Muscle layer of duodenum (tissue), 2 donors: ENCODE measurements around the gene DGKI.

Experiments used
- H3K27ac ChIP-seq: one replicate; pipeline ENCODE4 v1.7.0; 2013; ENCODE audit warnings: mild to moderate bottlenecking, low read length
- H3K27me3 ChIP-seq: one replicate; pipeline ENCODE4 v1.7.0; 2013; ENCODE audit warnings: low read depth, mild to moderate bottlenecking, control low read depth, low read length
- H3K36me3 ChIP-seq, 2 donors: one replicate each; pipeline ENCODE4 v1.7.0; 2013; ENCODE audit warnings: low read length in 2 of 2, control low read depth in 1 of 2, mild to moderate bottlenecking in 1 of 2; ENCODE audit not compliant: insufficient read depth in 2 of 2, control insufficient read depth in 1 of 2
- H3K4me1 ChIP-seq, 2 donors: one replicate each; pipeline ENCODE4 v1.7.0; 2013; ENCODE audit warnings: low read length in 2 of 2, mild to moderate bottlenecking in 2 of 2, control low read depth in 1 of 2, moderate library complexity in 1 of 2; ENCODE audit not compliant: insufficient read depth in 2 of 2, control insufficient read depth in 1 of 2
- H3K4me3 ChIP-seq, 2 donors: one replicate each; pipeline ENCODE4 v1.7.0; 2013; ENCODE audit warnings: low read length in 2 of 2, low read depth in 1 of 2, mild to moderate bottlenecking in 1 of 2
- H3K9me3 ChIP-seq, 2 donors: one replicate each; pipeline ENCODE4 v1.7.0; 2013; ENCODE audit warnings: low read length in 2 of 2, control low read depth in 1 of 2, mild to moderate bottlenecking in 1 of 2; ENCODE audit not compliant: control insufficient read depth in 1 of 2
- donor health status: healthy.

DGKI gene

GRCh38 chr7:137423321-137423720, 423.5 kb downstream of the DGKI start:
- Histone ChIP-seq H3K36me3 (no peaks in the 10 kb centered on the region), H3K4me1 (peaks cover 0 to 6% of the 10 kb centered on the region in 2 donors), H3K4me3 (no peak overlapping the region), H3K27me3 (no peaks in the 10 kb centered on the region), H3K27ac (no peak overlapping the region), H3K9me3 (no peaks in the 10 kb centered on the region)

GRCh38 chr7:137421366-137421765, 425.4 kb downstream of the DGKI start:
- no peaks in the 10 kb centered on the region for H3K9me3 ChIP-seq
- H3K27me3 ChIP-seq, result no peaks in the 10 kb centered on the region
- H3K4me1 ChIP-seq, result peaks cover 0 to 6% of the 10 kb centered on the region in 2 donors
- H3K27ac ChIP-seq, result no peak overlapping the region
- no peaks in the 10 kb centered on the region for H3K36me3 ChIP-seq
- H3K4me3 ChIP-seq, result no peak overlapping the region

GRCh38 chr7:137418841-137419240, 427.9 kb downstream of the DGKI start:
- Histone ChIP-seq H3K27me3 (no peaks in the 10 kb centered on the region), H3K4me3 (no peak overlapping the region), H3K27ac (no peak overlapping the region), H3K36me3 (no peaks in the 10 kb centered on the region), H3K9me3 (no peaks in the 10 kb centered on the region), H3K4me1 (peaks cover 0 to 6% of the 10 kb centered on the region in 2 donors)

GRCh38 chr7:137417464-137417863, 429.3 kb downstream of the DGKI start:
- Histone ChIP-seq H3K27ac (no peak overlapping the region), H3K9me3 (no peaks in the 10 kb centered on the region), H3K36me3 (no peaks in the 10 kb centered on the region), H3K27me3 (no peaks in the 10 kb centered on the region), H3K4me1 (peaks cover 0 to 6% of the 10 kb centered on the region in 2 donors), H3K4me3 (no peak overlapping the region)

DNA sequence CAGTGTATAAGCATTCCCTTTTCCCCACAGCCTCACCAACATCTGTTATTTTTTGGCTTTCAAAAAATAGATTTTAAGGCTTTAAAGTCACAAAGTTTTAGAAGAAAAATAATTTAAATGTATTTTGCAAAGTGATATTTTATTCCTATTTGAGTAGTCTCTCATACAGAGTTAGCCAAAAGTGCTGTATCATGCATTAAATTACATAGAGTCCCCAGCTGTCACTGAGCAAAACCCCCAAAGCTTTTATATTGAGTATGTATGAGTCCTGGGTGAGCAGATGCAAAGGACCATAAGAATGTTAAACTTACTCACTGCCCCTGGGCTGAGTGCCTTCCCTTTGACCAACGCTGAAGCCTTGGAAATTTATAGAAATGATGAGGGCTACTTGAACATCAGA, 432.9 kb downstream of the DGKI start:
- no peaks in the 10 kb centered on the region for H3K27me3 ChIP-seq
- no peaks in the 10 kb centered on the region for H3K36me3 ChIP-seq
- no peak overlapping the region for H3K4me3 ChIP-seq
- no peaks in the 10 kb centered on the region for H3K4me1 ChIP-seq
- no peaks in the 10 kb centered on the region for H3K9me3 ChIP-seq
- no peak overlapping the region for H3K27ac ChIP-seq

DNA sequence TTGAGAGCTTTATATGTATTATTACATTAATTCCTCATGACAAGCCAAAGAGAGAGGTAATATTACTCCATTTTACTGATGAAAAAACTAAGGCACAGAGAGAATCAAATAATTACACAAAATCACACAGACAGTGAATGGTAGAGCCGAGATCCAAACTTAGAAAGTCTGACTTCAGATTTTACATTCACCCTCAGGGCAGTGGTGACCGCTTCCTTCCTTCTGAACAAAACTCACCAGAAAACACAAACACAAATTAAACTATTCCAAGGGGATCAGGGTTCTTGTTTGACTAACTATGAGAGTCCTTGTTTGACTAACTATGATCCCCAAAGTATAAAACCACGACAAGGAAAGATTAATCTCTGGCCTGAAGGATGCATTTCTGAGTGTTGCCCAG, 435.3 kb downstream of the DGKI start:
- Histone ChIP-seq H3K4me3 (no peak overlapping the region), H3K27ac (no peak overlapping the region)

GRCh38 chr7:137408126-137408525, 438.6 kb downstream of the DGKI start:
- Histone ChIP-seq H3K4me3 (no peak overlapping the region), H3K4me1 (no peaks in the 10 kb centered on the region), H3K27me3 (no peaks in the 10 kb centered on the region), H3K36me3 (no peaks in the 10 kb centered on the region), H3K27ac (no peak overlapping the region), H3K9me3 (no peaks in the 10 kb centered on the region)

More for the DNA sequence above, 435.3 kb downstream of the DGKI start:
- H3K36me3 ChIP-seq, result no peaks in the 10 kb centered on the region
- no peaks in the 10 kb centered on the region for H3K4me1 ChIP-seq
- no peaks in the 10 kb centered on the region for H3K27me3 ChIP-seq
- H3K9me3 ChIP-seq, result no peaks in the 10 kb centered on the region

GRCh38 chr7:137407078-137407477, 439.7 kb downstream of the DGKI start:
- Histone ChIP-seq H3K4me3 (no peak overlapping the region), H3K4me1 (no peaks in the 10 kb centered on the region), H3K36me3 (no peaks in the 10 kb centered on the region), H3K9me3 (no peaks in the 10 kb centered on the region), H3K27me3 (no peaks in the 10 kb centered on the region), H3K27ac (no peak overlapping the region)

DNA sequence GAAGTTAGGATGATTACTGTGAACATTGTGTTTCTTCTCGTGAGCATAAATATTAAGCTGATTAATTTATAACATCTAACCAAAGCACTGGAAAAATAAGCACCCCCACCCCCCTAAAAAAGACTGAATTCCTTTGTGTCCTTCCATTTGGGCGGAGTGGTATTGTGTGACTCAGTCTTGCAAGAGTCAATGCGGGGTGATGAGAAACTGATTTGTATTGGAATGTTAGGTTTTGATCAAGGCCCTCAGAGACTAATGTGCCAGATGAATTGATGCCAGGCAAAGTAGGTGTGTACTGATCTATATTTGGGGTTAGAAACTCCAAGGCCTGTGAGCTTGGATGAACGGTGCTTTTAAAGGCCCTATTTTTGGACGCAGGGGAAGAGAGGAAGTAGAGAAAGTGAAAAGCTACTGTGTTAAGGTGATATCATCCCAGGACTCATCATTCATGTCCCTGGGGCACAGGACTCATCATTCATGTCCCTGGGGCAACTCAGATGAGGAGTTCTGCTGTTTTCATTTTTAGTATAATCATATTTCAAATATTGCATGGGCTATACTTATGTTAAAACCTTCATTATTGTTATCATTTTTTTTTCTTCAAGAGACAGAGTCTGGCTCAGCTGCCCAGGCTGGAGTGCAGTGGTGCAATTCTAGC, 442.0 kb downstream of the DGKI start:
- no peaks in the 10 kb centered on the region for H3K9me3 ChIP-seq
- H3K36me3 ChIP-seq, result no peaks in the 10 kb centered on the region
- no peaks in the 10 kb centered on the region for H3K4me1 ChIP-seq
- H3K27me3 ChIP-seq, result no peaks in the 10 kb centered on the region
- no peak overlapping the region for H3K4me3 ChIP-seq
- no peak overlapping the region for H3K27ac ChIP-seq

GRCh38 chr7:137403353-137403695, 443.4 kb downstream of the DGKI start:
- Histone ChIP-seq H3K27me3 (no peaks in the 10 kb centered on the region), H3K27ac (no peak overlapping the region), H3K9me3 (no peaks in the 10 kb centered on the region), H3K4me1 (no peaks in the 10 kb centered on the region), H3K36me3 (no peaks in the 10 kb centered on the region), H3K4me3 (no peak overlapping the region)

DNA sequence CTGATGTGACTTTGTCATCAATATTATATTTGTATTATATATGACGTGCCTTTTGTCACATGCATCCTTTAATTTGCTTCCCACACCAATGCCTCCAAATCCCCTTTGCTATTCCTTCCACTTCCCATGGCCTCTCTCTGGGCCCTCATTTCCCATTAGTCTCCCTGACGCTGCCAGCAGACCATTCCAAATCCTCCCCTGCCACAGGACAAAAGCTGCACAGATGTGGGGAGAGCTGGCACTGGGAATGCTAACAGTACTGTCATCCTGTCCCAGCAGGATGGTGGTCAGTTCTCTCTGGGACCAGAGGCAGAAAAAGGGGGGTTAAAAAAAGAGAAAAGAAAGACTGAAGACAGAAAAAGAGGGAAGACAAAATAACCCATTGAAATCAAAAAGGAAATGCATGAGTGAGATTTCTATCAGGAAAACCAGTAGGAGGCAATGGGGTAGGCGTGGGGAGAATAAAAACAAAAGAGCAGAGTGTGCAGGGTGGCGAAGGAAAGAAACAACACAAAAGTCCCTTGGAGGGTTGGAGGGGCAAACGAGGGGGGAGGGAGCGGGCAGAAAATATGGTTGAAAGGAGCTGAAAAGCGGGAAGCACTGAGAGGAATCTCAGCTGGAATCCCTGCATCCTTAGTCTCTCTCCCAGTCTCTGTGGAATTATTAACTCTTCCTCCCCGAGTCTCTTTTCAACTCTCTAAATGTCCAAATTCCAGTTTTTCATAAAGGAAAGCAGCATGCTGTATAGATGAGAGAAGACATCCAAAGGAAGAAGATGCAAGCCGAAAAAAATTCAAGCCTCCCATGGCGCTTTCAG, 444.0 kb downstream of the DGKI start:
- Histone ChIP-seq H3K27me3 (no peaks in the 10 kb centered on the region), H3K36me3 (no peaks in the 10 kb centered on the region), H3K27ac (no peak overlapping the region), H3K4me1 (no peaks in the 10 kb centered on the region), H3K4me3 (no peak overlapping the region), H3K9me3 (no peaks in the 10 kb centered on the region)
